GM19025 (cell line): Measurements from ENCODE around the gene GRK5.

Experiments used
- ATAC-seq: cut with Tn5 transposase; IDR thresholded peaks from one replicate; pipeline ENCODE4 v1.9.1; 2021; ENCODE audit warnings: mild to moderate bottlenecking, low read depth, moderate library complexity; ENCODE audit not compliant: unreplicated experiment

Gene GRK5

GRCh38 chr10:119197921-119198320 lies 9.4 kb upstream of the GRK5 start:
- ATAC-seq, result no peak

GRCh38 chr10:119198438-119198837 lies 8.9 kb upstream of the GRK5 start:
- ATAC-seq, result no peak

GRCh38 chr10:119199231-119199992 lies 8.0 kb upstream of the GRK5 start:
- ATAC-seq, result no peak

- ATAC-seq, result no peak
Observed at GRCh38 chr10:119201233-119201632, 6.1 kb upstream of the GRK5 start.

- no peak for ATAC-seq
Observed at GRCh38 chr10:119203006-119203405, 4.4 kb upstream of the GRK5 start.

GRCh38 chr10:119205894-119206602 lies 1.3 kb upstream of the GRK5 start:
- no peak for ATAC-seq

GRCh38 chr10:119206603-119207365 lies 587 bp upstream of the GRK5 start:
- peak; percentile 50 for ATAC-seq

GRCh38 chr10:119207713-119208552 lies 562 bp downstream of the GRK5 start:
- no peak for ATAC-seq

GRCh38 chr10:119208553-119208940 lies 1.2 kb downstream of the GRK5 start:
- no peak for ATAC-seq

- ATAC-seq, result no peak
Observed at GRCh38 chr10:119209035-119209735, 1.8 kb downstream of the GRK5 start.

GRCh38 chr10:119209736-119210355 lies 2.5 kb downstream of the GRK5 start:
- ATAC-seq, result no peak

GRCh38 chr10:119210633-119211032 lies 3.3 kb downstream of the GRK5 start:
- ATAC-seq, result no peak

GRCh38 chr10:119211176-119211575 lies 3.8 kb downstream of the GRK5 start:
- no peak for ATAC-seq

- no peak for ATAC-seq
Observed at GRCh38 chr10:119211625-119212441, 4.5 kb downstream of the GRK5 start.

- ATAC-seq, result no peak
Observed at GRCh38 chr10:119215371-119215770, 8.0 kb downstream of the GRK5 start.

GRCh38 chr10:119216127-119216526 lies 8.8 kb downstream of the GRK5 start:
- no peak for ATAC-seq

- no peak for ATAC-seq
Observed at GRCh38 chr10:119217401-119217800, 10.0 kb downstream of the GRK5 start.

- no peak for ATAC-seq
Observed at GRCh38 chr10:119217991-119218490, 10.7 kb downstream of the GRK5 start.
